NCI-H2107 treated with DMSO at 0.1 percent for 48 hours (cell line): ENCODE data around the gene UGT1A9.

Source experiments
- DNase-seq: peaks from one replicate; lab custom pipeline; 2025; ENCODE audit not compliant: unreplicated experiment; lab: John Stamatoyannopoulos, UW

The UGT1A9 gene

GRCh38 chr2:233758141-233758540 lies 86.4 kb downstream of the UGT1A9 start:
- DNase-seq, result no peak

GRCh38 chr2:233758849-233759248 lies 87.2 kb downstream of the UGT1A9 start:
- DNase-seq, result no peak

GRCh38 chr2:233760043-233760442 lies 88.3 kb downstream of the UGT1A9 start, which contains the start of gene UGT1A1:
TSS of gene UGT1A1 (plus strand) at chr2:233760270. CDS start at chr2:233760288, 18 bp downstream.
- DNase-seq, result no peak

- DNase-seq, result no peak
Observed at GRCh38 chr2:233761040-233761769, 89.5 kb downstream of the UGT1A9 start.

GRCh38 chr2:233764264-233764663 lies 92.6 kb downstream of the UGT1A9 start:
- DNase-seq, result no peak

- no peak for DNase-seq
Observed at GRCh38 chr2:233764761-233765160, 93.1 kb downstream of the UGT1A9 start.

- no peak for DNase-seq
Observed at GRCh38 chr2:233766416-233766815, 94.7 kb downstream of the UGT1A9 start.

GRCh38 chr2:233768076-233768475 lies 96.4 kb downstream of the UGT1A9 start:
- no peak for DNase-seq

GRCh38 chr2:233769260-233769659 lies 97.6 kb downstream of the UGT1A9 start:
- DNase-seq, result no peak

- DNase-seq, result no peak
Observed at GRCh38 chr2:233772153-233772552, 100.5 kb downstream of the UGT1A9 start.

GRCh38 chr2:233772583-233772982 lies 100.9 kb downstream of the UGT1A9 start:
- DNase-seq, result no peak

GRCh38 chr2:233773854-233774253 lies 102.2 kb downstream of the UGT1A9 start:
- DNase-seq, result no peak

- DNase-seq, result no peak
Observed at GRCh38 chr2:233775414-233775813, 103.7 kb downstream of the UGT1A9 start.

- no peak for DNase-seq
Observed at GRCh38 chr2:233778030-233778429, 106.3 kb downstream of the UGT1A9 start, which contains the start of gene MROH2A. TSS of gene MROH2A (plus strand) at chr2:233778330. CDS start at chr2:233779359, 1,029 bp downstream.

GRCh38 chr2:233779722-233780121 lies 108.0 kb downstream of the UGT1A9 start:
- DNase-seq, result no peak

GRCh38 chr2:233780771-233781170 lies 109.1 kb downstream of the UGT1A9 start:
- DNase-seq, result no peak

- DNase-seq, result no peak
Observed at GRCh38 chr2:233789554-233789953, 117.9 kb downstream of the UGT1A9 start.

GRCh38 chr2:233791151-233791882 lies 119.6 kb downstream of the UGT1A9 start:
- DNase-seq, result no peak

GRCh38 chr2:233791883-233792329 lies 120.2 kb downstream of the UGT1A9 start:
- DNase-seq, result no peak

GRCh38 chr2:233792720-233793119 lies 121.0 kb downstream of the UGT1A9 start:
- no peak for DNase-seq

GRCh38 chr2:233793465-233794127 lies 121.9 kb downstream of the UGT1A9 start:
- no peak for DNase-seq
